H9 (cell line): ENCODE results near the gene PPP1CA. TPM values are rescaled to one million over a fixed set of nuclear protein-coding genes. Genes with fewer than 3 reads are reported as not detected.

Source experiments
- DNase-seq: peaks from one replicate; pipeline ENCODE4 v3.0.0-alpha.2; 2017
- H2AFZ ChIP-seq: one replicate; pipeline ENCODE4 v1.6.1; 2013; ENCODE audit warnings: mild to moderate bottlenecking, low read length, control low read depth, moderate library complexity
- H2AK5ac ChIP-seq: 2 replicates; pipeline ENCODE4 v1.6.1; 2013; ENCODE audit warnings: low read length, control low read depth, mixed read lengths; ENCODE audit not compliant: insufficient read length
- H2BK120ac ChIP-seq: one replicate; pipeline ENCODE4 v1.6.1; 2013; ENCODE audit warnings: low read depth, mild to moderate bottlenecking, low read length, control low read depth, inconsistent platforms; ENCODE audit not compliant: poor library complexity, severe bottlenecking
- H2BK12ac ChIP-seq: 2 replicates; pipeline ENCODE4 v1.6.1; 2013; ENCODE audit warnings: low read length, control low read depth, mixed read lengths, low read depth; ENCODE audit not compliant: insufficient read length
- H2BK15ac ChIP-seq: 2 replicates; pipeline ENCODE4 v1.6.1; 2013; ENCODE audit warnings: low read depth, low read length, control low read depth
- H2BK20ac ChIP-seq: one replicate; pipeline ENCODE4 v1.6.1; 2013; ENCODE audit warnings: low read depth, mild to moderate bottlenecking, low read length, control low read depth, inconsistent platforms; ENCODE audit not compliant: poor library complexity, severe bottlenecking
- H2BK5ac ChIP-seq: 2 replicates; pipeline ENCODE4 v1.6.1; 2013; ENCODE audit warnings: low read length, control low read depth, mixed read lengths; ENCODE audit not compliant: insufficient read length
- H3K14ac ChIP-seq: 2 replicates; pipeline ENCODE4 v1.6.1; 2013; ENCODE audit warnings: low read length, control low read depth; ENCODE audit not compliant: insufficient read depth
- H3K18ac ChIP-seq: 2 replicates; pipeline ENCODE4 v1.6.1; 2013; ENCODE audit warnings: low read depth, mild to moderate bottlenecking, mixed read lengths, low read length, control low read depth; ENCODE audit not compliant: insufficient read length
- H3K23ac ChIP-seq: 2 replicates; pipeline ENCODE4 v1.6.1; 2013; ENCODE audit warnings: low read length, control low read depth, mixed read lengths, low read depth; ENCODE audit not compliant: insufficient read length
- H3K23me2 ChIP-seq: 2 replicates; pipeline ENCODE4 v1.6.1; 2013; ENCODE audit warnings: low read depth, mild to moderate bottlenecking, mixed read lengths, low read length, control low read depth; ENCODE audit not compliant: insufficient read length, poor library complexity, severe bottlenecking
- H3K27ac ChIP-seq: 2 replicates; pipeline ENCODE4 v1.5.1; 2013; ENCODE audit warnings: low read length, control low read depth, mixed read lengths, low read depth; ENCODE audit not compliant: insufficient read length
- H3K27me3 ChIP-seq: 2 replicates; pipeline ENCODE4 v1.6.1; 2013; ENCODE audit warnings: low read length, control low read depth, inconsistent platforms; ENCODE audit not compliant: insufficient read depth
- H3K4ac ChIP-seq: 2 replicates; pipeline ENCODE4 v1.6.1; 2013; ENCODE audit warnings: low read depth, mild to moderate bottlenecking, control low read depth, inconsistent platforms, low read length, moderate library complexity
- H3K4me1 ChIP-seq: 2 replicates; pipeline ENCODE4 v1.6.1; 2013; ENCODE audit warnings: low read length, control low read depth, inconsistent platforms; ENCODE audit not compliant: insufficient read depth
- H3K4me2 ChIP-seq: 2 replicates; pipeline ENCODE4 v1.6.1; 2013; ENCODE audit warnings: low read length, control low read depth, mixed read lengths; ENCODE audit not compliant: insufficient read length, insufficient read depth
- H3K56ac ChIP-seq: 2 replicates; pipeline ENCODE4 v1.6.1; 2013; ENCODE audit warnings: low read depth, mild to moderate bottlenecking, mixed read lengths, low read length, control low read depth; ENCODE audit not compliant: insufficient read length
- H3K79me1 ChIP-seq: 2 replicates; pipeline ENCODE4 v1.6.1; 2013; ENCODE audit warnings: low read depth, mild to moderate bottlenecking, moderate library complexity, low read length, control low read depth, inconsistent platforms; ENCODE audit not compliant: insufficient read depth, poor library complexity, severe bottlenecking
- H3K79me2 ChIP-seq: 2 replicates; pipeline ENCODE4 v1.6.1; 2013; ENCODE audit warnings: low read length, control low read depth, inconsistent platforms; ENCODE audit not compliant: insufficient read depth
- H3K9ac ChIP-seq: 2 replicates; pipeline ENCODE4 v1.6.1; 2013; ENCODE audit warnings: low read length, control low read depth, mixed read lengths; ENCODE audit not compliant: insufficient read length; ENCODE audit errors: extremely low read depth
- H3K9me3 ChIP-seq: one replicate; pipeline ENCODE4 v1.6.1; 2013; ENCODE audit warnings: low read depth, low read length, inconsistent platforms; ENCODE audit not compliant: control insufficient read depth
- H3T11ph ChIP-seq: one replicate; pipeline ENCODE4 v1.6.1; 2013; ENCODE audit warnings: mild to moderate bottlenecking, low read length, control low read depth, inconsistent platforms
- H4K20me1 ChIP-seq: one replicate; pipeline ENCODE4 v1.6.1; 2013; ENCODE audit not compliant: control insufficient read depth, insufficient read length, insufficient read depth
- H4K5ac ChIP-seq: 2 replicates; pipeline ENCODE4 v1.6.1; 2013; ENCODE audit warnings: low read depth, mild to moderate bottlenecking, mixed read lengths, low read length, control low read depth; ENCODE audit not compliant: insufficient read length
- H4K8ac ChIP-seq: replicated peaks from 2 replicates; pipeline ENCODE4 v1.6.1; 2013; ENCODE audit warnings: low read length, control low read depth, mixed read lengths, low read depth; ENCODE audit not compliant: insufficient read length
- H4K91ac ChIP-seq: 2 replicates; pipeline ENCODE4 v1.6.1; 2013; ENCODE audit warnings: low read depth, mild to moderate bottlenecking, moderate library complexity, mixed read lengths, low read length, control low read depth; ENCODE audit not compliant: insufficient read length
- H3K27ac Mint-ChIP-seq, 3 experiments: 2 replicates in 2 of 3; 3 replicates in 1 of 3; pipeline ENCODE4 v1.8.0; 2020 to 2021; ENCODE audit warnings: mixed read lengths in 3 of 3, mild to moderate bottlenecking in 1 of 3, moderate library complexity in 1 of 3
- H3K27me3 Mint-ChIP-seq: 2 replicates; pipeline ENCODE4 v1.8.0; 2021; ENCODE audit warnings: low read depth, mild to moderate bottlenecking, moderate library complexity, mixed read lengths
- H3K36me3 Mint-ChIP-seq, 3 experiments: 2 replicates in 2 of 3; 3 replicates in 1 of 3; pipeline ENCODE4 v1.8.0; 2020 to 2021; ENCODE audit warnings: low read depth in 3 of 3, mixed read lengths in 3 of 3; ENCODE audit not compliant: insufficient read depth in 1 of 3
- H3K4me1 Mint-ChIP-seq, 2 experiments: 2 replicates each; pipeline ENCODE4 v1.8.0; 2020; ENCODE audit warnings: mixed read lengths in 2 of 2
- H3K4me3 Mint-ChIP-seq, 2 experiments: 2 replicates in 1 of 2; 3 replicates in 1 of 2; pipeline ENCODE4 v1.8.0; 2020 to 2021; ENCODE audit warnings: mild to moderate bottlenecking in 2 of 2, mixed read lengths in 2 of 2, moderate library complexity in 1 of 2
- H3K9me3 Mint-ChIP-seq, 2 experiments: 2 replicates in 1 of 2; 3 replicates in 1 of 2; pipeline ENCODE4 v1.8.0; 2020; ENCODE audit warnings: mild to moderate bottlenecking in 2 of 2, mixed read lengths in 2 of 2, moderate library complexity in 1 of 2
- CTCF ChIP-seq: fragments of 200-600 bp; sonication (generic); conservative IDR thresholded peaks from 3 replicates; pipeline ENCODE4 v1.8.0; 2021; ENCODE audit warnings: antibody characterized with exemption, mild to moderate bottlenecking
- WGBS: extraction: QIAGEN DNeasy Blood & Tissue Kit; methylation state at CpG from one replicate; pipeline ENCODE4 v1.1.7; 2013; ENCODE audit warnings: missing lambda C conversion rate, low lambda C conversion rate, mixed read lengths; ENCODE audit not compliant: insufficient read length; ENCODE audit errors: extremely low coverage; 5-methylcytosine and 5-hydroxymethylcytosine counted together
- total RNA-seq: library from RNA; stranded (reverse); gene quantifications from 2 replicates; pipeline ENCODE4 v1.2.1, GENCODE V29; 2021

The PPP1CA gene
- total RNA-seq, 1 experiment from 2014 or later = 205 TPM

GRCh38 chr11:67381244-67381972, 20.2 kb downstream of the PPP1CA start:
- Histone ChIP-seq H2AK5ac (no peak overlapping the region), H4K20me1 (no peaks in the 10 kb centered on the region), H2BK5ac (no peak overlapping the region), H3K18ac (no peak overlapping the region), H3K56ac (no peak overlapping the region), H3K79me1 (no peaks in the 10 kb centered on the region), H2AFZ (no peak overlapping the region), H2BK20ac (no peak overlapping the region), H2BK120ac (no peak overlapping the region), H2BK15ac (no peak overlapping the region), H4K5ac (no peak overlapping the region), H3K79me2 (no peaks in the 10 kb centered on the region), H2BK12ac (no peak overlapping the region), H3K9ac (no peak overlapping the region), H4K91ac (no peak overlapping the region), H3K27ac (no peak overlapping the region), H3K14ac (no peak overlapping the region), H3T11ph (no peak overlapping the region), H3K9me3 (no peaks in the 10 kb centered on the region), H4K8ac (no peak overlapping the region), H3K4ac (no peak overlapping the region), H3K4me1 (no peaks in the 10 kb centered on the region), H3K27me3 (peaks cover 6% of the 10 kb centered on the region; the same call in 1 of the 2 replicates), H3K23ac (no peak overlapping the region), H3K4me2 (no peak overlapping the region), H3K23me2 (no peaks in the 10 kb centered on the region)
- Mint-ChIP-seq H3K36me3 (no peaks in the 10 kb centered on the region), H3K4me3 (no peak overlapping the region), H3K27me3 (peaks cover 61% of the 10 kb centered on the region), H3K4me1 (peaks cover 19 to 23% of the 10 kb centered on the region in 2 experiments), H3K27ac (no peak overlapping the region; a peak in 1 of 7 replicates), H3K9me3 (no peaks in the 10 kb centered on the region; a peak in 1 of 5 replicates)
- no peak for TF ChIP-seq CTCF
- no CpG with 5 or more reads among the region's 13 CpGs for WGBS
- DNase-seq = no peak
